GM19452 (cell line): Measurements from ENCODE around the gene ZNF180.
"Not testable (repeated sequence)": the region's sequence is repeated elsewhere in the genome, so short reads cannot be mapped to it uniquely, and the experiment has no call there.

ENCODE experiments used
- ATAC-seq: cut with Tn5 transposase; IDR thresholded peaks from one replicate; pipeline ENCODE4 v1.9.1; 2021; ENCODE audit not compliant: unreplicated experiment

The ZNF180 gene

GRCh38 chr19:44499962-44500949 is at the start of gene ZNF180:
ZNF180 (minus strand) TSS chr19:44500522; CDS start chr19:44497334, 3,188 bp downstream.
- ATAC-seq = peak; percentile 85

- no peak for ATAC-seq
These were observed 49.2 kb upstream of the ZNF180 start for GRCh38 chr19:44549507-44549906.

DNA sequence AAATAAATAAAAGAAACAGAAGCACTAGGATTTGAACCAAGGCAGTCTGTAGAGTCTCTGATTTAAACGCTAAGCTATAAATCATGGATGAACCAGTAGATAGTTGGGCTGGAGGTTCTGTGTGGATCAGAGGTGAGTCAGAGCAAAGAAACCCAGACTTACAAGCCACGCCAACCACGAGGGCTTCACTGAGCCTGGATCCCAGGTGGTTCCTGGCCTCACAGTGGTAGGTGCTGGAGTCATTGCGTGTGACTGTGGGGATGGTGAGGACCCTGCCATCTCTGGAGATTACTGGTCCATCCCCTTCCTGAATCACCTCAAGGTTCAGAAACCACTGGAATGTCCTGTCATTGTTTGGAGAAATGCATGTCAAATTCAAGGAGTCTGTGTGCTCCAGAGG is 48.4 kb upstream of the ZNF180 start:
- ATAC-seq = no peak

DNA sequence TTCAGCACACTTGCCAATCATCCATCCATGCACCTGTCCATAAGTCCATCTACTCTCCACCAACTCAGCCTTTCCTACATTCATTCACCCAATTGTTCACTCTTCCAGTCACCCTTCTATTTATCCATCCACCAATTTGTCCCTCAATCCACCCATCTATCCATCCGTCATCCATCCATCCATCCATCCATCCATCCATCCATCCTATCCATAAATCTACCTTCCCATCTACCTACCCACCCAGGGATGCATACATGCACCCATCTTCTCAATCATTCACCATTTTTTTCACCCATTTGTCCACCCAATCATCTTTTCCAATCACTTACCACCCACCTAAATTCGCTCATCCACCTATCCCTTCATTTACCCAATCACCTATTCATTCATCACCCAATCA is 43.7 kb upstream of the ZNF180 start:
- ATAC-seq = no peak

DNA sequence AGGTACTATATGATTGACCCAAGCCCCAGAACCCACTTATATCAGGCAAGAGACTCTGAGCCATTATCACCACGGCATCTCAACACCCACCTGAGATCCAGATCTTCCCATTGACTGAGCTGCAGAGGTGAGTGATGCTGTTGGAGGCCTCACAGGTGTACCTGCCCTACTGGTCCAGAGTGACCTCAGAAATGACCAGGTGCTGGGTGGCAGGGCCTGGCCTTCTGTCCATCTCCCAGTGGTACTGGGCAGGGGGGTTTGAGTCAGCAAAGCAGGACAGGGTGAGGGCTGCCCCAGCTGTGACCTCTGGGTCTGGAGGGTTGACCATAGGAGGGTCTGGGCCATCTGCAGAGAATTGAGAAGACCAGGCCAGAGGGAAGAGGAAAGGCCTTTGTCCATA is 42.3 kb upstream of the ZNF180 start:
- ATAC-seq = no peak

GRCh38 chr19:44540736-44541135 is 40.4 kb upstream of the ZNF180 start:
- ATAC-seq = no peak

DNA sequence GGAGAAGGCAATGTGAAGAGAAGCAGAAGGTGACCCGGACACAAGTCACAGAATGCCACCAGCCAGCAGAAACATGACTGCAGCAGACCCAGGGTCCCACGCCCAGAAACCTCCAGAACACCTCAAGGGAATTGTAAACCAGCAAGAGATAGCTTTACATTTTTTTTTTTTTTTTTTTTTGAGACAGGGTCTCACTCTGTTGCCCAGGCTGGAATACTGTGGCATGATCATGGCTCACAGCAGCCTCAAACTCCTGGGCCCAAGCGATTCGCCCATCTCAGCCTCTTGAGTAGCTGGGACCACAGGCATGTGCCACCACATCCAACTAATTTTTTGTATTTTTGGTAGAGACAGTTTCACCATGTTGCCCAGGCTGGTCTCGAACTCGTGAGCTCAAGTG is 39.7 kb upstream of the ZNF180 start:
- ATAC-seq = no peak

DNA sequence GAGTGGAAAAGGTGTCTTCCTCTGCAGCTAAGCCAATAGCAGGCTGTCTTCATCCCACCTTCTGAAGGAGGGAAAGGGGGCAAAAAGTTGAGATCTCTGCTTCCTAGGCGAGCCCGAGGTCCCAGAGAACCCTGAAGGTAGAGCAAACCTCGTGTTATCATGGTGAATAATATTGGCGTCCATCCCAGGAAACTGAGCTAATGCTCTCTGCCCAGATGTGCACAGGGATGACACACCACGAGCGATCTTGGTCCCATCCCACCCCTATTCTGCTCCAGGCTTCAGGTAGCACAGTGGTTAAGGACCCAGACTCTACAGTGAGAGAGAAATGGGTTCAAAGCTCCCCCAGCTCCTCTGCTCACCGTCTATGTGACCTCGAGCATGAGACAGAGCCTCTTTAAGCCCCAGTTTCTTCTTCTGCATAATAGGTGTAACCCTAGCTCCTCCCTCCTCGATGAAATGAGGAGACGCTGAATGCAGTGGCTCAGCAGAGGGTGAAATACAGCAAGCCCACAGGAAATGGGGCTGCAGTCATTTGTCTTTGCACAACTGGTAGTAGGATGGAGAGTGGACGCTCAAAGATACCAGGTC is 39.0 kb upstream of the ZNF180 start:
- ATAC-seq = no peak

- not testable (repeated sequence) for ATAC-seq
These were observed 35.0 kb upstream of the ZNF180 start for GRCh38 chr19:44535361-44535760.

GRCh38 chr19:44532819-44533218 is 32.5 kb upstream of the ZNF180 start:
- ATAC-seq = no peak

- ATAC-seq = no peak
These were observed 30.5 kb upstream of the ZNF180 start for GRCh38 chr19:44530777-44531176.

GRCh38 chr19:44529536-44529935 is 29.2 kb upstream of the ZNF180 start, which contains the start of gene CEACAM20:
CEACAM20 (minus strand) TSS chr19:44529675; CDS start chr19:44529509, 166 bp downstream.
- ATAC-seq = no peak

DNA sequence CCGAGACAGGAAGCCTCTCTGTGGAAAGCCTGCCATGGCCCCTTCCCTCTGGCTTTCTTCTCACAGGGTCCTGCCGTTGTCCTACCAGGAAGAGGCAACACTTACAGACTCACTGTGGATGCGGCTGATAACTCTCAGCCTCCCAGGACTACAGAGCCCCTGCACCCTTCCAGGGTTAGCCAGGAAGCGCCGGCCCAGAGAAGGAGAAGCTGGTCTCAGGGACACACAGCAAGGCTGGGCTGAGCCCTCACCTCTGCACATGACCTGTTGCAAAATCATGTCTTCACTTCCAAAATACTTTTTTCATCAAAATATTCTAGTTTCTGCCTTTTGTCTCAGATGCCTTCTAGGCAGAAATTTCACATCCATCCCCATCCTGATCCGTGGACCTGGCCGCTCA is 27.2 kb upstream of the ZNF180 start:
- ATAC-seq = no peak

GRCh38 chr19:44525721-44526430 is 25.6 kb upstream of the ZNF180 start:
- ATAC-seq = no peak

- no peak for ATAC-seq
These were observed 21.0 kb upstream of the ZNF180 start for GRCh38 chr19:44521370-44521769.

- ATAC-seq = no peak
These were observed 16.8 kb upstream of the ZNF180 start for GRCh38 chr19:44517146-44517545.

- ATAC-seq = no peak
These were observed 15.6 kb upstream of the ZNF180 start for GRCh38 chr19:44515907-44516306.

- no peak for ATAC-seq
These were observed 14.7 kb upstream of the ZNF180 start for GRCh38 chr19:44515031-44515430.

- ATAC-seq = no peak
These were observed 12.3 kb upstream of the ZNF180 start for GRCh38 chr19:44512326-44513298.

- ATAC-seq = no peak
These were observed 9.2 kb upstream of the ZNF180 start for GRCh38 chr19:44509478-44509877.
